DOHH2 (cell line): ENCODE data around the gene ZNF729.

Source experiments
- H3F3A ChIP-seq: fragments of 200-600 bp; sonication (generic), shearing (Covaris generic); 2 replicates; pipeline ENCODE4 v1.6.0; 2016; ENCODE audit warnings: antibody characterized with exemption, mild to moderate bottlenecking; ENCODE audit not compliant: control insufficient read depth, insufficient read depth
- H3K27ac ChIP-seq: fragments of 200-600 bp; sonication (generic); 2 replicates; pipeline ENCODE4 v1.5.1; 2014; ENCODE audit warnings: low read depth, mild to moderate bottlenecking, low read length, moderate library complexity
- H3K27me3 ChIP-seq: fragments of 200-600 bp; sonication (generic); 2 replicates; pipeline ENCODE4 v1.6.1; 2014; ENCODE audit warnings: mild to moderate bottlenecking, low read length, mixed read lengths; ENCODE audit not compliant: control insufficient read depth
- H3K36me3 ChIP-seq: fragments of 200-600 bp; sonication (generic); 2 replicates; pipeline ENCODE4 v1.6.1; 2014; ENCODE audit warnings: mild to moderate bottlenecking, low read length, moderate library complexity, mixed read lengths; ENCODE audit not compliant: control insufficient read depth
- H3K4me1 ChIP-seq: fragments of 200-600 bp; sonication (generic); 2 replicates; pipeline ENCODE4 v1.6.1; 2014; ENCODE audit warnings: mild to moderate bottlenecking, low read length, mixed read lengths; ENCODE audit not compliant: control insufficient read depth
- H3K4me2 ChIP-seq: fragments of 200-600 bp; sonication (generic); 2 replicates; pipeline ENCODE4 v1.6.0; 2014; ENCODE audit warnings: mild to moderate bottlenecking, low read length, moderate library complexity
- H3K4me3 ChIP-seq: fragments of 200-600 bp; sonication (generic); 2 replicates; pipeline ENCODE4 v1.5.1; 2014; ENCODE audit warnings: mild to moderate bottlenecking, low read length, mixed read lengths
- H3K79me2 ChIP-seq: fragments of 200-600 bp; sonication (generic); 2 replicates; pipeline ENCODE4 v1.6.1; 2014; ENCODE audit warnings: mild to moderate bottlenecking, low read length, mixed read lengths; ENCODE audit not compliant: control insufficient read depth
- H3K9me2 ChIP-seq: fragments of 200-600 bp; sonication (generic); replicated peaks from 2 replicates; pipeline ENCODE4 v1.6.1; 2014; ENCODE audit warnings: mild to moderate bottlenecking, low read length, mixed read lengths; ENCODE audit not compliant: control insufficient read depth
- H3K9me3 ChIP-seq: fragments of 200-600 bp; sonication (generic); 2 replicates; pipeline ENCODE4 v1.6.1; 2014; ENCODE audit warnings: antibody characterized with exemption, low read length, mixed read lengths; ENCODE audit not compliant: control insufficient read depth, insufficient read depth
- H4K20me1 ChIP-seq: fragments of 200-600 bp; sonication (generic); 2 replicates; pipeline ENCODE4 v1.6.0; 2014; ENCODE audit warnings: low read depth, mild to moderate bottlenecking, antibody characterized with exemption, low read length, moderate library complexity; ENCODE audit not compliant: control insufficient read depth, insufficient read depth
- CTCF ChIP-seq: fragments of 200-600 bp; sonication (generic); IDR thresholded peaks from one replicate; pipeline ENCODE4 v1.5.1; 2014; ENCODE audit warnings: antibody characterized with exemption, mild to moderate bottlenecking, low read depth, low read length; ENCODE audit not compliant: poor library complexity, severe bottlenecking
- EZH2phosphoT487 ChIP-seq: fragments of 200-600 bp; sonication (generic); IDR thresholded peaks from 2 replicates; pipeline ENCODE4 v1.6.1; 2017; ENCODE audit warnings: borderline replicate concordance, mild to moderate bottlenecking, antibody characterized with exemption, low read length, moderate library complexity, mixed read lengths

Gene ZNF729

DNA sequence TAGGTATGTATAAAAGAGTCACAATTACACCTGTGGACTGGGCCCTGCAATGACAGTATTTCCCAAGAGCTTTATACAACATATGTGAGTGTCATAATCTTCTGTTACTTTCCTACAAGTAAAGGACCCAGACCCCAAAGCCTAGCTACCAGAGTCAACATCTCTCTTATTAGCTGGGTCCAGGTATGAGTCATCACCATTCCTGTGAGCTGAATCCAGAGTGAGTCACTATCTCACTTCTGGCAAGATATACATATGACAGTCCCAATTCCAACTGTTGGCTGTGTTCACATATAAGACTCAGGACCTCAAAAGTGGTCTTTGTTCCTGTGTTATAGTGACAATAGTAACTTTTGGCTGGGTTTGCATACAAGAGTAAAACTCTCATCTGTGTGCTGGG is 46.7 kb downstream of the ZNF729 start:
- no peaks in the 10 kb centered on the region for H4K20me1 ChIP-seq
- H3K9me3 ChIP-seq = peaks cover 28% of the 10 kb centered on the region; the same call in 1 of the 2 replicates
- TF ChIP-seq CTCF (no peak), EZH2phosphoT487 (no peak)
- no peaks in the 10 kb centered on the region for H3K4me1 ChIP-seq
- H3K4me3 ChIP-seq = no peak overlapping the region
- no peak overlapping the region for H3K27ac ChIP-seq
- no peaks in the 10 kb centered on the region for H3K27me3 ChIP-seq
- no peaks in the 10 kb centered on the region for H3K9me2 ChIP-seq
- H3F3A ChIP-seq = no peaks in the 10 kb centered on the region
- no peaks in the 10 kb centered on the region for H3K79me2 ChIP-seq
- no peaks in the 10 kb centered on the region for H3K36me3 ChIP-seq
- H3K4me2 ChIP-seq = no peak overlapping the region

- Histone ChIP-seq H3K4me2 (no peak overlapping the region), H3K36me3 (no peaks in the 10 kb centered on the region), H3K27ac (no peak overlapping the region), H3K4me3 (no peak overlapping the region), H3K4me1 (no peaks in the 10 kb centered on the region), H3K9me2 (no peaks in the 10 kb centered on the region), H3F3A (no peaks in the 10 kb centered on the region), H3K79me2 (no peaks in the 10 kb centered on the region), H3K9me3 (peaks cover 13% of the 10 kb centered on the region; the same call in 1 of the 2 replicates), H4K20me1 (no peaks in the 10 kb centered on the region), H3K27me3 (no peaks in the 10 kb centered on the region)
- TF ChIP-seq CTCF = no peak
- no peak for TF ChIP-seq EZH2phosphoT487
Measured at GRCh38 chr19:22335716-22336115, 49.5 kb downstream of the ZNF729 start.

DNA sequence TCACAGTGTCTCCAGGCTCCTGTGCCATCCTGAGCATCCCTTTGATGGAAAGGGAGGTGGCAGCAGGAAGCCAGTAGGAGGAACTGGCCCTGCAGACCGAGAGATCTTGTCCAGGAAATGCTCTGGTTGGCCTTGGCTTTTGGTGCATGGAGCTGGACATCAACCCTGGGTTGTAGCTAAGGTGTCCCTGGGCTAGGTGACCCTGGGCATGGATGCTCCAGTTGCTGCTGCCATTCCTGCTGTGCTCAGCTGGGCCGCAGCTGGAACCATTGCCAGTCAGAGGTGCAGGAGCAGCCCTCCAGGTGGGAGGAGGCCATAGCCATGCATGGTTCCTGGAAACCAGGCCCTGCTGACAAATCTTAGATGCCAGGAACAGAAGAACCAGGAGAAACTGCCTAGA is 68.4 kb downstream of the ZNF729 start:
- Histone ChIP-seq H3K4me1 (no peaks in the 10 kb centered on the region), H3K27ac (no peak overlapping the region), H3K27me3 (no peaks in the 10 kb centered on the region), H3K79me2 (no peaks in the 10 kb centered on the region), H3K9me2 (no peaks in the 10 kb centered on the region), H3F3A (no peaks in the 10 kb centered on the region), H3K4me3 (no peak overlapping the region), H3K36me3 (no peaks in the 10 kb centered on the region), H3K4me2 (no peak overlapping the region), H4K20me1 (no peaks in the 10 kb centered on the region), H3K9me3 (peaks cover 10% of the 10 kb centered on the region; the same call in 1 of the 2 replicates)
- no peak for TF ChIP-seq EZH2phosphoT487
- no peak for TF ChIP-seq CTCF
